Right lobe of liver (tissue), 4 donors: ENCODE results near the gene SUCO.

Experiments used
- POLR2A ChIP-seq: fragments of 450-650 bp; IDR thresholded peaks from one replicate; pipeline ENCODE4 v1.6.1; 2017; ENCODE audit warnings: antibody characterized with exemption, mild to moderate bottlenecking
- TF ChIP-seq, protein P1 (sequence below), 4 donors: fragments of 200-600 bp in 3 of 4; fragments of 450-650 bp in 1 of 4; IDR thresholded peaks; one replicate each; pipeline versions ENCODE4 v1.5.1 to v1.8.0; 2016 to 2022; ENCODE audit warnings: antibody characterized with exemption in 4 of 4, mild to moderate bottlenecking in 2 of 4
- donor health status: DM: no; HTN: no; CAD: no.
- donor health status: DM: no; HTN: no; CAD: no.
- donor health status: DM: no; HTN: yes; CAD: no.

DNA sequence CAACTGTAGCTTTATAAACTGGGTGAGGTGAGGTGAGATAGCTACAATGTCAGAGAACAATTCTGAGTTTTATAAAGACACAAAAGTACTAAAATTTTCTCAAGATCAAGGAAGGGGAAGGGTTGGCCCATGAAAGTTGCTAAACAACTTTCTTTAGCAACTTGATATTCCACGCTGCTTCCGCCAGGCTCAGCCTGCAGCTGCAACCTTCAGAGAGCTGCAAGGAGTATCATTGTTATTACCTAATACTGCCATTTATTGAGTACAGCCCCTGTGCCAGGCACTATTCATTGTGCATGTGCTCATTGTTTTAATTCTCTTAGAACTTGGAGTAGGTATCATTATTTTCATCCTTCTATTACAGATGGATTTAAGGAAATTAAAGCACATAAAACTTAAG, 34.1 kb upstream of the SUCO start:
- no peak for TF ChIP-seq POLR2A
- TF ChIP-seq, protein P1, sequence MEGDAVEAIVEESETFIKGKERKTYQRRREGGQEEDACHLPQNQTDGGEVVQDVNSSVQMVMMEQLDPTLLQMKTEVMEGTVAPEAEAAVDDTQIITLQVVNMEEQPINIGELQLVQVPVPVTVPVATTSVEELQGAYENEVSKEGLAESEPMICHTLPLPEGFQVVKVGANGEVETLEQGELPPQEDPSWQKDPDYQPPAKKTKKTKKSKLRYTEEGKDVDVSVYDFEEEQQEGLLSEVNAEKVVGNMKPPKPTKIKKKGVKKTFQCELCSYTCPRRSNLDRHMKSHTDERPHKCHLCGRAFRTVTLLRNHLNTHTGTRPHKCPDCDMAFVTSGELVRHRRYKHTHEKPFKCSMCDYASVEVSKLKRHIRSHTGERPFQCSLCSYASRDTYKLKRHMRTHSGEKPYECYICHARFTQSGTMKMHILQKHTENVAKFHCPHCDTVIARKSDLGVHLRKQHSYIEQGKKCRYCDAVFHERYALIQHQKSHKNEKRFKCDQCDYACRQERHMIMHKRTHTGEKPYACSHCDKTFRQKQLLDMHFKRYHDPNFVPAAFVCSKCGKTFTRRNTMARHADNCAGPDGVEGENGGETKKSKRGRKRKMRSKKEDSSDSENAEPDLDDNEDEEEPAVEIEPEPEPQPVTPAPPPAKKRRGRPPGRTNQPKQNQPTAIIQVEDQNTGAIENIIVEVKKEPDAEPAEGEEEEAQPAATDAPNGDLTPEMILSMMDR (IDR thresholded peaks at IDR 0.05): no peak
